ENCODE data around the gene DSCAML1.

DSCAML1 gene

DNA sequence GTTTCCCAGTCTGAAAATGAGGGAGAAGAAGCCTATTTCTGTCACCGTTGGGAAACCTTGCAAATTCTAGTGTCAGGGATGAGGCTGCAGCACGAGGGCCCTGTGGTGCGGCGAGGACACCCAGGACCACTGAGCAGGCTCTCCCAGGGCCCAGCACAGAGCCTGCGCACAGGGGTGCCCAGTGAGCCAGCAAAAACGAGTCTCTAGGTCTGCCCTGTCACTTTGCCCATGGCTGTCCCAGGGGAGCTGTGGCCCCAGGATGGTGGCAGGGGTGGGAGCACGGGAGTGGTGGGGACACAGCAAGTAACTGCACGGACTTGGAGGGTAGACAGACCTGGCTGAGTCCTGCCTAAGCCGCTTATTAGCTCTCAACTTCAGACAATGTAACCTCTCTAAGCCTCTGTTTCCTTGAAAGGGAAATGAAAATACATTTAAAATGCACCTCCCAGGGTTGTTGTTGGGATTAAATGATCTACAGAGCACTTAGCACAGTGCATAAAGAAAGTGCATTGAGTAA lies 44.2 kb downstream of the DSCAML1 start:
- H3K4me3 ChIP-seq (ENCODE audit: low read depth, low read length) = no peak overlapping the region
- DNase-seq (ENCODE audit: low read depth) = no peak
- TF ChIP-seq, protein P1, sequence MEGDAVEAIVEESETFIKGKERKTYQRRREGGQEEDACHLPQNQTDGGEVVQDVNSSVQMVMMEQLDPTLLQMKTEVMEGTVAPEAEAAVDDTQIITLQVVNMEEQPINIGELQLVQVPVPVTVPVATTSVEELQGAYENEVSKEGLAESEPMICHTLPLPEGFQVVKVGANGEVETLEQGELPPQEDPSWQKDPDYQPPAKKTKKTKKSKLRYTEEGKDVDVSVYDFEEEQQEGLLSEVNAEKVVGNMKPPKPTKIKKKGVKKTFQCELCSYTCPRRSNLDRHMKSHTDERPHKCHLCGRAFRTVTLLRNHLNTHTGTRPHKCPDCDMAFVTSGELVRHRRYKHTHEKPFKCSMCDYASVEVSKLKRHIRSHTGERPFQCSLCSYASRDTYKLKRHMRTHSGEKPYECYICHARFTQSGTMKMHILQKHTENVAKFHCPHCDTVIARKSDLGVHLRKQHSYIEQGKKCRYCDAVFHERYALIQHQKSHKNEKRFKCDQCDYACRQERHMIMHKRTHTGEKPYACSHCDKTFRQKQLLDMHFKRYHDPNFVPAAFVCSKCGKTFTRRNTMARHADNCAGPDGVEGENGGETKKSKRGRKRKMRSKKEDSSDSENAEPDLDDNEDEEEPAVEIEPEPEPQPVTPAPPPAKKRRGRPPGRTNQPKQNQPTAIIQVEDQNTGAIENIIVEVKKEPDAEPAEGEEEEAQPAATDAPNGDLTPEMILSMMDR (IDR thresholded peaks at IDR 0.05; ENCODE audit: control insufficient read depth, extremely low read depth, insufficient read depth) = no peak

DNA sequence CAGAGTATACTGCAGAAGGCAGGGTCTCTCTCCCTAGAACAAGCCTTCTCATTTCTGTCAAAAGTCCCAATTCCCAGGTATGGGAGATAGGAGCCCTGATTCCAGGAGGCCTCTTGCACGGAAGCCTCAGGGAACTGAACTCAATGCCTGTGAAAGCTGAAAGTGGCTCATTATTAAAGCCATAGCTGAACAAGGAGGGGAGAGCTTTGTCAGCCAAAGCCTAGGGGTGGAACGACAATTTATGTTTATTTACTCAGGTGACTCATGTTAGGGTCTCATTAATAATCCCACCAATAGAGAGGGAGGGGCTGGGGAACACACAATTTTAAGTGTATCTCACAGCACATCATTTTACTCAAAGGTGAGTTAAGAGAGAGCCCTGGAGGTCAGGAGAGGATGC lies 44.9 kb downstream of the DSCAML1 start:
- TF ChIP-seq, protein P1 (IDR thresholded peaks at IDR 0.05; ENCODE audit: control insufficient read depth, extremely low read depth, insufficient read depth) = no peak
- DNase-seq (ENCODE audit: low read depth) = no peak
- no peak overlapping the region for H3K4me3 ChIP-seq (ENCODE audit: low read depth, low read length)

DNA sequence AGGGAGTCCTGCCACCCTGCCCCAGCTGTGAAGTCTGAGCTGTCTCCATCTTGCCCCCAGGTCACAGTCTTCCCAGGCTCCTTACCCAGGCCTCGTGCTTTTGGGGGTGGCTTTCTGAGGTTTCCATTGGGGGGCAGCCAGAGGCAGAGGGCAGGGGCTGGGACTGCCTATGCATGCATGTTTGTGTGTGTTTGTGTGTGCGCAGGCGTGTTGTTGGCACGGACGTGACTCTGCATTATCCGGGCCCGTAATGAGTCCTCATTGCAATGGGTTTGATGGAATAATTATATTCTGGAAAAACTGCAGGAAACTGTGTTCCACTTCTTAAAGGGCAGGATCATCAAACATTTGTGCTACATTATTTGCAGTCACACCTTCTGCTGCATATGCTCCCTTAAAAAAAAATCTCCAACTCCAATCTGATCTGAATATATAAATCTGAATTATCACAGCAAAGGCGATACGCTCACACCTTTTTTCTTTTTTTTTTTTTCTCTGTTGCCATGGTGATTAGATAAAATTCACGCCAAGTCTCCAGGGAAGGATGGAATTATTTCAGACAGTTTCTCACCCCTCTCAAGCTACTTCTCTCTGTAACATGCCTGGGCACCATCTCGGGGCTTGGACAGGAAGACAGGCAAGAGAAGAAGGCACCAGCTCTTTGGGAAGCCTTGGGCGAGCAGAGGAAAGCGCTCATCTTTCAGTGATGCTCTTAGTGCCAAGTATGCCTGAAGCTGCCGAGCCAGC lies 45.9 kb downstream of the DSCAML1 start:
- TF ChIP-seq, protein P1 (IDR thresholded peaks at IDR 0.05; ENCODE audit: control insufficient read depth, extremely low read depth, insufficient read depth) = no peak
- no peak overlapping the region for H3K4me3 ChIP-seq (ENCODE audit: low read depth, low read length)
- no peak for DNase-seq (ENCODE audit: low read depth)

DNA sequence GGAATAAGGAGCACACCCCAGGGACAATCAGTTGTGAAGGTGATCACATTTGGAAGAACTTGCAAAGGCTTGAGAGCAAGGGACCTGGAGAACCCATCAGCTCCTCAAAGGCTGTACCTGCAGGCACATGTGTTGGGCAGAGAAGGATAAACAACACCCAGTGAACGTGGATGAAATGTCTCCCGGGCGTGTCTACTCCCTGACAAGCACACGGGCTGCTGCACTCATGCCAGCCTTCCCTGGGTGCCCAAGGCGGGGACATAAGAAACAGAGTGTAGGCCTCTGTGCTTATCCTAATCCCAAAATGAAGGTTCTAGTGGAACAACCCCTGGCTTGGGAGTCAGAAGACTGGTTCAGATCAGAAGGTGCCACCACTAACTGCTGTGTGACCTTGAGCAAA lies 46.7 kb downstream of the DSCAML1 start:
- TF ChIP-seq, protein P1 (IDR thresholded peaks at IDR 0.05; ENCODE audit: control insufficient read depth, extremely low read depth, insufficient read depth) = no peak
- no peak overlapping the region for H3K4me3 ChIP-seq (ENCODE audit: low read depth, low read length)
- DNase-seq (ENCODE audit: low read depth) = no peak

DNA sequence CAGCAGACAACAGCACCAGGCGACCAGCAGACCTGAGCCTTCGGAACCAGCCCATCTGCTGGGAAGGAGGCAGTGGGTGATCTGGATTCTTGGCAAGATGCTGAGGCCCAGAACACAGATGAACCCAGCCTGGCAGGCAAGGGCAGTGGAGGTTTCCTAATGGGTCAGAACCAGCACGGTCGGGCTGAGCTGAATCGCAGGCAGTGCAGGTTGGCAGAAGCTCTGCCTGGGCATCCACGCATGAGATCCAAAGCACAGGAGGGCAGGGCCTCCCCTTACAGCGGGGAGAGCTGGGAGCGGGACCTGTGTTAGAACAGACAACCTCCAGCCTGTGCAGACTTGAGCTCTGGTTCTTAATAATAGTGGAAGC lies 47.5 kb downstream of the DSCAML1 start:
- no peak overlapping the region for H3K4me3 ChIP-seq (ENCODE audit: low read depth, low read length)
- no peak for DNase-seq (ENCODE audit: low read depth)
- TF ChIP-seq, protein P1 (IDR thresholded peaks at IDR 0.05; ENCODE audit: control insufficient read depth, extremely low read depth, insufficient read depth) = no peak

DNA sequence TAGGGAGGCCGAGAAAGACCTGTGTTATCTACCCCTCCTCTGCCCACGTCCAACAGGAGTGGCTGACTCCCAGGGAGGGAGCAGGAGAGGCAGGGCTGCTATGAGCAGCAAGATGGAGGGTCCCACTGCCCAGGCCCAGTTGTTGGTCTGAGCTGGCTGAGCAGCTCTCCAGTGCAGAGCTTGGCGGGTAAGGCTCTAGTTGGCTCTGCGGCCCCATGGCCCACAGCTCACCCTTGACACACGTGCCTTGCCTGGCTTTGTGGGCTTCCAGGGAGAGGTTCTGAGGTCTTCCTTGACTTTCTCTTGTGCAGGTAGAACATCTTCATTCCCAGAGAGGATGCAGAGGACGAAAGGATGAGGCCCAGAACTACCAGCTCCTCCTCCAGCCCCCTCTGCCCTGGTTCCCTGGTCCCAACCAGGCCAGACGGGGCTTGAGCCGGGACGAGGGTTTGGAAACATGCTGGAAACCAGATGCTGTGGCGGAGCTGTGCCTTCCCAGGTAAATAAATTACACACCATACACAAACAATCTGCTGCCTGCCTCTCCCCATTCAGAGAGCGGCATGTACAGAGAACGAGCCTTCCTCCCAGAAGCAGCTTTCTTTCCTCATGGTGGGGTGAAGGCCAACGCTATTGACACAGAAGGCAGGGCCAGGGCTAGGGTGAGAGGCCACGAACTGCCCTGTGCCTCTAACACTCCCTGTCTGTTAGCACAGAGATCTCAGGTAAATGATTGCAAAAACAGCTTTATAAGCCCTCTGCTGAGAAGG lies 48.1 kb downstream of the DSCAML1 start:
- DNase-seq (ENCODE audit: low read depth) = no peak
- TF ChIP-seq, protein P1 (IDR thresholded peaks at IDR 0.05; ENCODE audit: control insufficient read depth, extremely low read depth, insufficient read depth) = no peak
- H3K4me3 ChIP-seq (ENCODE audit: low read depth, low read length) = no peak overlapping the region
